K562 (cell line): ENCODE measurements around the gene SCAF11. TPM values are rescaled to one million over a fixed set of nuclear protein-coding genes. Genes with fewer than 3 reads are reported as not detected.

Source experiments
- CBX8 ChIP-seq: fragments of 200-600 bp; sonication (generic); IDR thresholded peaks from 2 replicates; pipeline ENCODE4 v1.6.1; 2012; ENCODE audit warnings: borderline replicate concordance, mixed run types, low read depth, mild to moderate bottlenecking, moderate library complexity, mixed read lengths, low read length, control low read depth, inconsistent platforms; ENCODE audit not compliant: poor library complexity, severe bottlenecking; ENCODE audit errors: extremely low read depth
- HBP1 ChIP-seq: fragments of 450-650 bp; formaldehyde crosslinking; IDR thresholded peaks from 2 replicates; pipeline ENCODE4 v1.4.0; 2022; ENCODE audit warnings: missing genetic modification characterization
- HDAC6 ChIP-seq: IDR thresholded peaks from 2 replicates; pipeline ENCODE4 v1.6.1; 2012; ENCODE audit warnings: low read depth, mild to moderate bottlenecking, control low read depth, inconsistent platforms, low read length, moderate library complexity
- HNRNPLL ChIP-seq: fragments of 200-400 bp; formaldehyde crosslinking; IDR thresholded peaks from 2 replicates; pipeline ENCODE4 v1.6.1; 2017; ENCODE audit warnings: low read length, low read depth, mild to moderate bottlenecking; ENCODE audit not compliant: poor library complexity, severe bottlenecking
- IFI16 ChIP-seq: fragments of 250-450 bp; sonication (Bioruptor Pico); IDR thresholded peaks from 2 replicates; pipeline ENCODE4 v2.1.2; 2022; ENCODE audit warnings: mild to moderate bottlenecking, inconsistent platforms
- KDM1A ChIP-seq, 2 experiments: fragments of 450-650 bp; IDR thresholded peaks; 2 replicates each; pipeline ENCODE4 v1.6.1; 2016; ENCODE audit warnings: mild to moderate bottlenecking in 2 of 2
- POLR2AphosphoS2 ChIP-seq: IDR thresholded peaks from 2 replicates; pipeline ENCODE4 v1.6.1; 2012; ENCODE audit warnings: low read length, improper control_type of control experiment
- RBM14 ChIP-seq: fragments of 200-400 bp; formaldehyde crosslinking; IDR thresholded peaks from 2 replicates; pipeline ENCODE4 v1.6.1; 2018; ENCODE audit warnings: low read depth, mild to moderate bottlenecking, low read length, moderate library complexity, borderline replicate concordance; ENCODE audit not compliant: insufficient read depth
- SMAD2 ChIP-seq: fragments of 150-350 bp; IDR thresholded peaks from 2 replicates; pipeline ENCODE4 v1.6.1; 2014; ENCODE audit warnings: low read depth, mild to moderate bottlenecking, low read length
- ZNF143 ChIP-seq: sonication (generic); formaldehyde crosslinking; IDR thresholded peaks from 2 replicates; pipeline ENCODE4 v1.9.0; 2022; ENCODE audit warnings: mild to moderate bottlenecking, missing genetic modification reagents
- ZNF239 ChIP-seq: fragments of 250-450 bp; sonication (Bioruptor Pico); IDR thresholded peaks from 2 replicates; pipeline ENCODE4 v1.4.0; 2020; ENCODE audit warnings: mild to moderate bottlenecking
- ZNF695 ChIP-seq: fragments of 450-650 bp; formaldehyde crosslinking; IDR thresholded peaks from 2 replicates; pipeline ENCODE4 v1.4.0; 2020; ENCODE audit warnings: mild to moderate bottlenecking, moderate library complexity
- ZNF699 ChIP-seq: fragments of 250-450 bp; sonication (Bioruptor Pico); IDR thresholded peaks from 2 replicates; pipeline ENCODE4 v1.8.0; 2021; ENCODE audit warnings: mild to moderate bottlenecking, moderate library complexity; ENCODE audit not compliant: insufficient replicate concordance
- polyA plus RNA-seq, 8 experiments: library from polyadenylated mRNA; depleted of rRNA in 4 of 8; stranded (reverse) in 5 of 8; unstranded in 3 of 8; fragments of >200 nt; fragmentation: Nextera tagmentation in 2 of 8; fragmentation: Illumina TruSeq in 1 of 8; extraction: Ambion mirVana in 2 of 8; extraction: Trizol in 1 of 8; gene quantifications; 2 replicates each; pipeline versions ENCODE4 v1.2.1 to v1.2.3, GENCODE V29; 2011 to 2014; ENCODE audit warnings: inconsistent platforms in 1 of 8, missing spikeins in 1 of 8
- total RNA-seq, 7 experiments: library from RNA; depleted of rRNA in 6 of 7; stranded (reverse); fragments of >200 nt in 6 of 7; fragmentation: Illumina TruSeq in 2 of 7; extraction: Trizol in 2 of 7; gene quantifications; 2 replicates each; pipeline versions ENCODE4 v1.2.1 to v1.2.3, GENCODE V29; 2011 to 2021; ENCODE audit warnings: low replicate concordance in 1 of 7
- TF ChIP-seq, protein P1 (sequence below), 2 experiments: fragments of 450-650 bp; IDR thresholded peaks; 2 replicates each; pipeline ENCODE4 v1.6.1; 2016
- TF ChIP-seq, protein P2 (sequence below): fragments of 250-450 bp; sonication (Bioruptor Pico); IDR thresholded peaks from 2 replicates; pipeline ENCODE4 v1.8.0; 2021; ENCODE audit warnings: mild to moderate bottlenecking, moderate library complexity
- TF ChIP-seq, protein P3 (sequence below): IDR thresholded peaks from 3 replicates; pipeline ENCODE4 v1.6.1; 2011; ENCODE audit warnings: borderline replicate concordance, mild to moderate bottlenecking; ENCODE audit not compliant: insufficient read length, insufficient read depth
- TF ChIP-seq, protein P4 (sequence below): IDR thresholded peaks from 2 replicates; pipeline ENCODE4 v1.6.1; 2014; ENCODE audit warnings: antibody characterized with exemption

SCAF11 gene
- total and polyA plus RNA-seq, 9 of the 15 experiments (the other 6 are each of a cell fraction or from before 2014, with no cell fraction given): 30.4 to 119 (median 80.0) TPM

DNA sequence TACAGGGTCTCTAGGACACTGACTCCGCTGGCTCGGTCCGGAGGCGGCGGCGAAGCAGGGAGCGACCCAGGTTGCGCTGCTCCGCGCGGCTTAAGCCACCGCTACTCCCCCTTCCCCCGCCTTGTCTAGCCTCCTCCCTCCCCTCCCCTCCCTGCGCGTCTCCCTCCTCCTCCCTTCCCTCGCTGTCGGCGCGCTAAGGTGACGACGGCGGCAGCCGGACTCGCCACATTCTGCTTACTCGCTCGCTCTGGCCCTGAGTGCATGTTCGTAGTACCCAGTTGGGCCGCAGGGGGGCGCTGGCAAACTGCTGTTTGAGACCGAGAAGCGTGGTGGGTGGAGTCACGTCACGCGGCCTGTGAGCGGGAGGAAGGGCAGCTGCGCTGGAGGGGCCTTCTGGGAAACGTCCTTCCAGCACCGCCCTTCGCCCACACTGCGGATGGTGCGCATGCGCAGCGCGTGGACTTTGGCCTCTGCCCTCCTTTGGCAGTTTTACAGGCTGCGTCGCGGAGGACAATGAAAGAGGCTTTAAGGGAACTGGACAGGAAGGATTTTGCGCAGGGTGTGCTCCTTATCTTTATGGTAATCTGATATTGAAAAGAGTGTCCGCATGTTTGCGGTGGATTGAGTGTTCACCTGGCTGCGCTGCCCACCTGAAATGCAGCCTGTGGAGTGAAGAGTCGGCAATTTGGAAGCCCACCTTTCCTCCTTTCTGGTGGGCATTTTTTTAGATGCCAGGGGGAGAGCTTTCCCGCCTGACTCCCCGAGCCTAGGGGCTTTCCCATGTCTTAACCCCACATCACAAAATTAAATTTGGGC is at the start of gene SCAF11 (continued):
- TF ChIP-seq ZNF695 (no peak), CBX8 (no peak), IFI16 (CRISPR knock-in tag) (no peak), HNRNPLL (peak; percentile 55), POLR2AphosphoS2 (peak; percentile 89; the same call in 1 of the 2 replicates), ZNF239 (CRISPR knock-in tag) (no peak; the same call in 1 of the 2 replicates), RBM14 (no peak), KDM1A (IDR thresholded peaks at IDR 0.05) (no peak), SMAD2 (no peak), HBP1 (CRISPR knock-in tag) (no peak), HDAC6 (no peak), ZNF699 (CRISPR knock-in tag) (no peak), ZNF143 (peak; percentile 86)
- TF ChIP-seq, protein P1, sequence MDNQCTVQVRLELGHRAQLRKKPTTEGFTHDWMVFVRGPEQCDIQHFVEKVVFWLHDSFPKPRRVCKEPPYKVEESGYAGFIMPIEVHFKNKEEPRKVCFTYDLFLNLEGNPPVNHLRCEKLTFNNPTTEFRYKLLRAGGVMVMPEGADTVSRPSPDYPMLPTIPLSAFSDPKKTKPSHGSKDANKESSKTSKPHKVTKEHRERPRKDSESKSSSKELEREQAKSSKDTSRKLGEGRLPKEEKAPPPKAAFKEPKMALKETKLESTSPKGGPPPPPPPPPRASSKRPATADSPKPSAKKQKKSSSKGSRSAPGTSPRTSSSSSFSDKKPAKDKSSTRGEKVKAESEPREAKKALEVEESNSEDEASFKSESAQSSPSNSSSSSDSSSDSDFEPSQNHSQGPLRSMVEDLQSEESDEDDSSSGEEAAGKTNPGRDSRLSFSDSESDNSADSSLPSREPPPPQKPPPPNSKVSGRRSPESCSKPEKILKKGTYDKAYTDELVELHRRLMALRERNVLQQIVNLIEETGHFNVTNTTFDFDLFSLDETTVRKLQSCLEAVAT (IDR thresholded peaks at IDR 0.05): peak in 1 of 2 experiments; percentile 89; a peak in 2 of 4 replicates
- TF ChIP-seq, protein P2, sequence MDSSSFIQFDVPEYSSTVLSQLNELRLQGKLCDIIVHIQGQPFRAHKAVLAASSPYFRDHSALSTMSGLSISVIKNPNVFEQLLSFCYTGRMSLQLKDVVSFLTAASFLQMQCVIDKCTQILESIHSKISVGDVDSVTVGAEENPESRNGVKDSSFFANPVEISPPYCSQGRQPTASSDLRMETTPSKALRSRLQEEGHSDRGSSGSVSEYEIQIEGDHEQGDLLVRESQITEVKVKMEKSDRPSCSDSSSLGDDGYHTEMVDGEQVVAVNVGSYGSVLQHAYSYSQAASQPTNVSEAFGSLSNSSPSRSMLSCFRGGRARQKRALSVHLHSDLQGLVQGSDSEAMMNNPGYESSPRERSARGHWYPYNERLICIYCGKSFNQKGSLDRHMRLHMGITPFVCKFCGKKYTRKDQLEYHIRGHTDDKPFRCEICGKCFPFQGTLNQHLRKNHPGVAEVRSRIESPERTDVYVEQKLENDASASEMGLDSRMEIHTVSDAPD (CRISPR knock-in tag): no peak
- TF ChIP-seq, protein P3, sequence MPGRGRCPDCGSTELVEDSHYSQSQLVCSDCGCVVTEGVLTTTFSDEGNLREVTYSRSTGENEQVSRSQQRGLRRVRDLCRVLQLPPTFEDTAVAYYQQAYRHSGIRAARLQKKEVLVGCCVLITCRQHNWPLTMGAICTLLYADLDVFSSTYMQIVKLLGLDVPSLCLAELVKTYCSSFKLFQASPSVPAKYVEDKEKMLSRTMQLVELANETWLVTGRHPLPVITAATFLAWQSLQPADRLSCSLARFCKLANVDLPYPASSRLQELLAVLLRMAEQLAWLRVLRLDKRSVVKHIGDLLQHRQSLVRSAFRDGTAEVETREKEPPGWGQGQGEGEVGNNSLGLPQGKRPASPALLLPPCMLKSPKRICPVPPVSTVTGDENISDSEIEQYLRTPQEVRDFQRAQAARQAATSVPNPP: no peak
- TF ChIP-seq, protein P4, sequence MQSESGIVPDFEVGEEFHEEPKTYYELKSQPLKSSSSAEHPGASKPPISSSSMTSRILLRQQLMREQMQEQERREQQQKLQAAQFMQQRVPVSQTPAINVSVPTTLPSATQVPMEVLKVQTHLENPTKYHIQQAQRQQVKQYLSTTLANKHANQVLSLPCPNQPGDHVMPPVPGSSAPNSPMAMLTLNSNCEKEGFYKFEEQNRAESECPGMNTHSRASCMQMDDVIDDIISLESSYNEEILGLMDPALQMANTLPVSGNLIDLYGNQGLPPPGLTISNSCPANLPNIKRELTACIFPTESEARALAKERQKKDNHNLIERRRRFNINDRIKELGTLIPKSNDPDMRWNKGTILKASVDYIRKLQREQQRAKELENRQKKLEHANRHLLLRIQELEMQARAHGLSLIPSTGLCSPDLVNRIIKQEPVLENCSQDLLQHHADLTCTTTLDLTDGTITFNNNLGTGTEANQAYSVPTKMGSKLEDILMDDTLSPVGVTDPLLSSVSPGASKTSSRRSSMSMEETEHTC: peak; percentile 98
